ENCODE results near the gene PLCB2.

Gene PLCB2

GRCh38 chr15:40317580-40317979 is 9.8 kb upstream of the PLCB2 start:
- DNase-seq (ENCODE audit: low read depth), result no peak
- H3K4me3 ChIP-seq (ENCODE audit: low read length), result no peak overlapping the region
- TF ChIP-seq CTCF (IDR thresholded peaks at IDR 0.05; ENCODE audit: insufficient read depth, low read depth, low read length, missing control alignments), result no peak

GRCh38 chr15:40316931-40317330 is 9.2 kb upstream of the PLCB2 start:
- peak; percentile 28 for DNase-seq (ENCODE audit: low read depth)
- TF ChIP-seq CTCF (IDR thresholded peaks at IDR 0.05; ENCODE audit: insufficient read depth, low read depth, low read length, missing control alignments), result no peak
- H3K4me3 ChIP-seq (ENCODE audit: low read length), result no peak overlapping the region

- H3K4me3 ChIP-seq (ENCODE audit: low read length), result no peak overlapping the region
- TF ChIP-seq CTCF (IDR thresholded peaks at IDR 0.05; ENCODE audit: insufficient read depth, low read depth, low read length, missing control alignments), result no peak
- peak; percentile 58 for DNase-seq (ENCODE audit: low read depth)
Observed at GRCh38 chr15:40314723-40315276, 7.1 kb upstream of the PLCB2 start.

GRCh38 chr15:40313531-40314398 is 6.0 kb upstream of the PLCB2 start:
- no peak for TF ChIP-seq CTCF (IDR thresholded peaks at IDR 0.05; ENCODE audit: insufficient read depth, low read depth, low read length, missing control alignments)
- no peak overlapping the region for H3K4me3 ChIP-seq (ENCODE audit: low read length)
- DNase-seq (ENCODE audit: low read depth), result peak; percentile 87

GRCh38 chr15:40312370-40313158 is 4.8 kb upstream of the PLCB2 start:
- DNase-seq (ENCODE audit: low read depth), result no peak
- no peak for TF ChIP-seq CTCF (IDR thresholded peaks at IDR 0.05; ENCODE audit: insufficient read depth, low read depth, low read length, missing control alignments)
- H3K4me3 ChIP-seq (ENCODE audit: low read length), result no peak overlapping the region

GRCh38 chr15:40310993-40311392 is 3.3 kb upstream of the PLCB2 start:
- TF ChIP-seq CTCF (IDR thresholded peaks at IDR 0.05; ENCODE audit: insufficient read depth, low read depth, low read length, missing control alignments), result no peak
- DNase-seq (ENCODE audit: low read depth), result no peak
- H3K4me3 ChIP-seq (ENCODE audit: low read length), result no peak overlapping the region
